PC-3 (cell line): ENCODE results near the gene SMG1.

Experiments
- EZH2phosphoT487 ChIP-seq: fragments of 300-600 bp; sonication (generic); IDR thresholded peaks from 2 replicates; pipeline ENCODE4 v1.6.1; 2018; ENCODE audit warnings: mild to moderate bottlenecking, antibody characterized with exemption, low read length, borderline replicate concordance
- TF ChIP-seq, protein P1 (sequence below): fragments of 300-600 bp; sonication (generic); conservative IDR thresholded peaks from 2 replicates; pipeline ENCODE4 v1.5.1; 2017; ENCODE audit warnings: antibody characterized with exemption, low read depth, mild to moderate bottlenecking, low read length

DNA sequence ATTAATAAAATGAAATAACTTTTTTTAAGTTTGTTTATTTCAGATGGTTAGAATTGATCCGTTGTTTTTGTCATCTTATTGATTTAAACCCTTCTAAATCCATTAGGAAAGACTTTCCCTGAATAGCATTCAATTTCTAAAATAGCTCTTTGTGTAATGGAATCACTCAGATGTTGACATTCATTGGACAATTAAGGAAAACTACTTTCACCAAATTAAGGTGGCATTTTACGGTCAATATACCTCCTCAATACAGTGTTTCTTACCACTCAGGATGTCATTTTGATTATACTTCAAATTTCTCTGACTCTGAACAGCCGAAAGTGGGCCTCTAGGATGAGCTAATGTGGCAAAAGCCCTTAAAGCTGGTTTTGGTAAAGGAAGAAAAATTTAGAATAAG, 126.7 kb downstream of the SMG1 start:
- TF ChIP-seq, protein P1, sequence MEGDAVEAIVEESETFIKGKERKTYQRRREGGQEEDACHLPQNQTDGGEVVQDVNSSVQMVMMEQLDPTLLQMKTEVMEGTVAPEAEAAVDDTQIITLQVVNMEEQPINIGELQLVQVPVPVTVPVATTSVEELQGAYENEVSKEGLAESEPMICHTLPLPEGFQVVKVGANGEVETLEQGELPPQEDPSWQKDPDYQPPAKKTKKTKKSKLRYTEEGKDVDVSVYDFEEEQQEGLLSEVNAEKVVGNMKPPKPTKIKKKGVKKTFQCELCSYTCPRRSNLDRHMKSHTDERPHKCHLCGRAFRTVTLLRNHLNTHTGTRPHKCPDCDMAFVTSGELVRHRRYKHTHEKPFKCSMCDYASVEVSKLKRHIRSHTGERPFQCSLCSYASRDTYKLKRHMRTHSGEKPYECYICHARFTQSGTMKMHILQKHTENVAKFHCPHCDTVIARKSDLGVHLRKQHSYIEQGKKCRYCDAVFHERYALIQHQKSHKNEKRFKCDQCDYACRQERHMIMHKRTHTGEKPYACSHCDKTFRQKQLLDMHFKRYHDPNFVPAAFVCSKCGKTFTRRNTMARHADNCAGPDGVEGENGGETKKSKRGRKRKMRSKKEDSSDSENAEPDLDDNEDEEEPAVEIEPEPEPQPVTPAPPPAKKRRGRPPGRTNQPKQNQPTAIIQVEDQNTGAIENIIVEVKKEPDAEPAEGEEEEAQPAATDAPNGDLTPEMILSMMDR: no peak
- no peak for TF ChIP-seq EZH2phosphoT487
